Measurements from ENCODE around the gene METRNL.

DNA sequence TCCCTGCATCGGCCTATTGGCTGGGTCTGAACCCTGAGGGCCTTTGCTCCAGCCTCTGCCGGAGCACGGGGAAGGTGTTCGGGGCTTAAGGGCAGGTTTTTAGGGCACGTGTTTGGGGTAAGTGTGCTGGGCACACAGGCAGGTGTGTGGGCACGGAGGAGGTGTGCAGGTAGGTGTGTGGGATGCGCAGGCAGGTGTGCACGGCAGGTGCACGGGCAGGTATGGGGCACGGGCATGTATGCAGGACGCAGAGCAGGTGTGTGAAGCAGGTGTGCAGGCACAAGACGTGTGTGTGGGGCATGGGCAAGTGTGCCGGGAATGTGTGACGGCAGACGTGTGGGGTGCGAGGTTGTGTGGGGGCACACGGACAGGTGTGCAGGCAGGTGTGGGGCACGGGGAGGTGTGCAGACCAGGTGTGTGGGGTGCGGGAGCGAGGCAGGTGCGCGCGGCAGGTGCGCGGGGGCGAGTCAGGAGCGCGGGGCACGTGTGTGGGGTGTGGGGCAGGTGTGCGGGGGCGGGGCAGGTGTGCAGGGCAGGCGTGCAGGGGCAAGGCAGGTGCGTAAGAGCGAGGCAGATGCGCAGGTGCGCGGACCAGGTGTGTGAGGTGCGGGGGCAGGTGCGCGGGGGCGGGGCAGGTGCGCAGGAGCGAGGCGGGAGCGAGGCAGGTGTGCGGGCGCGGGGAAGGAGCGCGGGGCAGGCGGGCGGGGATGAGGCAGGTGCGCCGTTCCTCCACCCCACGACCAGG is 28.6 kb upstream of the METRNL start:
- TF ChIP-seq, protein P1, sequence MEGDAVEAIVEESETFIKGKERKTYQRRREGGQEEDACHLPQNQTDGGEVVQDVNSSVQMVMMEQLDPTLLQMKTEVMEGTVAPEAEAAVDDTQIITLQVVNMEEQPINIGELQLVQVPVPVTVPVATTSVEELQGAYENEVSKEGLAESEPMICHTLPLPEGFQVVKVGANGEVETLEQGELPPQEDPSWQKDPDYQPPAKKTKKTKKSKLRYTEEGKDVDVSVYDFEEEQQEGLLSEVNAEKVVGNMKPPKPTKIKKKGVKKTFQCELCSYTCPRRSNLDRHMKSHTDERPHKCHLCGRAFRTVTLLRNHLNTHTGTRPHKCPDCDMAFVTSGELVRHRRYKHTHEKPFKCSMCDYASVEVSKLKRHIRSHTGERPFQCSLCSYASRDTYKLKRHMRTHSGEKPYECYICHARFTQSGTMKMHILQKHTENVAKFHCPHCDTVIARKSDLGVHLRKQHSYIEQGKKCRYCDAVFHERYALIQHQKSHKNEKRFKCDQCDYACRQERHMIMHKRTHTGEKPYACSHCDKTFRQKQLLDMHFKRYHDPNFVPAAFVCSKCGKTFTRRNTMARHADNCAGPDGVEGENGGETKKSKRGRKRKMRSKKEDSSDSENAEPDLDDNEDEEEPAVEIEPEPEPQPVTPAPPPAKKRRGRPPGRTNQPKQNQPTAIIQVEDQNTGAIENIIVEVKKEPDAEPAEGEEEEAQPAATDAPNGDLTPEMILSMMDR (conservative IDR thresholded peaks at IDR 0.05; ENCODE audit: low read depth, low read length): no peak
- no peak for TF ChIP-seq EZH2 (IDR thresholded peaks at IDR 0.05; ENCODE audit: low read length, unreplicated experiment)
- no peak for TF ChIP-seq EZH2phosphoT487 (IDR thresholded peaks at IDR 0.05; ENCODE audit: borderline replicate concordance, low read length)

All from PC-3 (cell line).